GM18907 (cell line): ENCODE measurements around the gene VPS52.
"Not testable (repeated sequence)": the region's sequence is repeated elsewhere in the genome, so short reads cannot be mapped to it uniquely, and the experiment has no call there.

Experiments used
- ATAC-seq: cut with Tn5 transposase; IDR thresholded peaks from one replicate; pipeline ENCODE4 v1.9.1; 2021; ENCODE audit warnings: mild to moderate bottlenecking, moderate library complexity; ENCODE audit not compliant: unreplicated experiment

VPS52 gene

DNA sequence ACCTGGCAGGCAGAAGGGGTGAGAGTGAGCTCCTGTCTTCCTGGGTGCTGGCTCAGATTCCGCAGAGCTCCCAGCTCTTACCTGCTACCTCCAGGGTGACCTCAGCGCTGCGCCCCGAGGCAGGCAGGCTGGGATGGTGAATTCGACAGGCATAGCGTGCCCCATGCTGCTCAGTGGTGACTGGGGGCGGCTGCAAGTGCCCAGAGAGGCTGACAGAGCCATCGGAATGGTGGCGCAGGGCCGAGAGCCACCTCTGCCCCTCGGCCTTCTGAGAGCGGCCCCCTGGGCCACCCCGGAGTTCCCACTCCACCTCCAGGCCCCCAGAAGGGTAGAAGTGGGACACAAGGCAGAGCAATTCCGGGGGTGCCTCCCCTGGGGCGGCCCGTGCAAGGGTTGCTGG is 32.5 kb upstream of the VPS52 start:
- ATAC-seq: no peak

- no peak for ATAC-seq
Measured at GRCh38 chr6:33301877-33302276, 30.2 kb upstream of the VPS52 start.

DNA sequence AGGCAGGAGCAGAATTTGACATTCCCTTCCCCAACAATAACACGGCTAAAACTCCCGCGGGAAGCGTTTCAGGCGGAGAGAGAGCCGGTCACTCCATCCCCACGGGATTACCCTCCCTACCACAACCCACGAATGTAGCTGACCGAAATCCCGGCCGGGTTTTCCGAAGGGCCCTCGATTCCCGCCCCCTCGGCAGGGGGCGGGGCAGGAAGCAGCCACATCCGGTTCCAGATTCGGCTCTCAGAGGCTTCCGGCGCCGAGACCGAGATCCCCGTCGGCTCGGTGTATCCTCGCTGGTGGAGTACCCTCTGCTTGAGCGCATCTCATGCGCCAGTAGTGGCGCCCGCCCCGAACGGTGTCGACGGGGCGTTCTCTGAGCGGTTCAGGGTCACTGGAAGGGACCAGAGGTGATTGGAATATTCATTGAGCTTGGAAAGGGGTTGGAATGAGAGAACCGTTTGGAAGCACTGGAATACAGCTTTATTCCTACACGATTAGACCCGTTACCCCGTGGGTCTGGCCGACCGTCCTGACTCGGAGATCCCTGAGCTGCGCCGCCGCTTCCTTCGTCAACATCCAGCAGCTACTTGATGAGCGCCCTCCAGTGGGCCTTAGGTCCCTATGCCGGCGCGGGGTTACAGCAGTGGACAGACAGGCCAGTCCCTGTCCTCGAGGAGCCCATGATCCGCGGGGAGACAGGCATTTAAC is 27.7 kb upstream of the VPS52 start:
- ATAC-seq: peak; percentile 73

DNA sequence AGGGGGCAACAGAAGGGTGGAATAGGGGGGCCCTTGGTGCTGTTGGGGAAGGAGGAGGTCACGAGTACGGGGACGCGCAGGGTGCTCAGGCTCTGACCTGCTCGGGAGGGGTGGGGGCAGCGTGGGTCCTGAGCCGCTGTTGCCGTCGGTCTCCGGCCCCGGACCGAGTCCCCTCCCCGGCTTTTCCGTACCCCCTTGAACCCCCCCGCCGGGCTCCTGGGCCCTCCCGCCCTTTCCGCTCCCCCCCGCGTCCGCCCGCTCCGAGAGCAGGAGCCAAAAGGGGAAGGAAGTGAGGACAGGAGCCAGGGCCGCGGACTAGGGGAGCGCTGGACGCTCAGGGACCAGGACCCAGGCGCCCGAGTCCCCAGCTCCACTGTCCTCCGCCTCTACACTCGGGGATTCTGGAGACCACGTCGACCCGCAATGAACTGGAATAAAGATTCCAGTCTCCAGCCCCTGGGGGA is 27.1 kb upstream of the VPS52 start, which contains the start of gene RGL2:
TSS of gene RGL2 (minus strand) at position 170 of the 464 bp plus-strand sequence. CDS start 332 bp downstream, outside the sequence.
- peak; percentile 27 for ATAC-seq

DNA sequence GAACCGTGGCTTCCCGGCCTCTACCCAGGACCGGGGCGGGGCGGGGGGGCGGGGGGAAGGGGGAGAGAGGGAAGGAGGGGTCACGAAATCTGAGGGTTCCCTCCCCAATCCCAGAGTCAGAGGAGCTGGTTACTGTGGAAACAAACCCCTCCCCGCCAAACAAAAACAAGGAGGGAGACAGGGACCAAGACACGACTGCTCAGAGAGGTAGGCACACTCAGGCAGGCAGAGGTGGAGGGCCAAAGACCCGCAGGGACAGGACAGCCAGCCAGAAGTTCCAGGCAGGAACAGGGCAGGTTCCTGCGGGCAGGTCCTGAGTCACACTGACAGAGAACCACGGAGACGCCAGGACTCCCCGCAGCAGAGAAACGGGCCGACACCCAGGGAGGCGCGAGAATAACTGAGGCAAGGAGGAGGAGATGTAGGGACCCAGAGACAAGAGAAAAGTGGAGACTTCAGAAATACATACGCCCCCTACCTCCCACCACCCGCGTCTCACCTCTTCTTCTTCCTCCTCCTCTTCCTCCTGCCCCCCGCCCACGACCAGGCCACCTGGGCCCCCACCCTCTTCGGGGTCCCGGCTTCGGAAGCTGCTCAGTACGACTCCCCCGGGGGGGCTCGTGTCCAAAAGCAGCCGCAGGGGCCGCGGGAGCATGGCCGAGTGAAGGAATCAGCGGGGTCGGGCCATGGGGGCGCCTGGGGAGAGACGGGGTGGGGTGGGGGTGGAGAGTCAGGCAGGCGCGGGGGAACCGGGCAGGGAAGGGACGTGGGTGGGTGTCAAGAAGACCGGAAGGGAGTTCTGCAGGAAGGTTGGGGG is 26.5 kb upstream of the VPS52 start:
- ATAC-seq: no peak

- ATAC-seq: no peak
Measured at GRCh38 chr6:33297406-33297955, 25.8 kb upstream of the VPS52 start.

DNA sequence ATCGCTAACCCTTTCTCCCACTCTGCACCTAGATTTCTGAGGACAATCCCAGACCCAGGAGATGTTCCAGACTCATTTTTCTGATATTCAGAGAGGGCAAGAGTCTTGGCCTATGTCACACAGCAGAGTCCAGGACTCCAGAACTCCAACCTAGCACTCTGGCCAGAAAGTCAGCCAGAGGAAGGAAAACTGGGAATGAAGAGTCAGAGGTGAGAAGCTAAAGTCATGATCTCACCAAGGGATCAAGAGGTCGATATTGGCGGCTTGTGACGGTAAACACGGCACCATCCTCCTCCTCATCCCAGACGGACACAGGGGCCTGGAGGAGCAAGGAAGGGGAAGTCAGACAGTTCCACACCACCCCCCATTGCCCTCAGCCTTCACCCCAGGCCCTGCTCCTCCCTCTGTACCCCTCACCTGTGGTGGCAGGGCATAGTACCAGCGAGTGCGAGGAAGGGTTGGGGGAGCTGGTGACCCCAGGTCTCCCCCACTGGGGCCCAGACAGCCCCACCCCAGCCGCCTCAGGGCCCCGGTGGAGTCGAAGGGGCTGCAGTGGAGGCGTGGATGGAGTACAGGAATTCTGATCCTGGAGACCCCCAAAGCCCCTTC is 25.2 kb upstream of the VPS52 start:
- no peak for ATAC-seq

DNA sequence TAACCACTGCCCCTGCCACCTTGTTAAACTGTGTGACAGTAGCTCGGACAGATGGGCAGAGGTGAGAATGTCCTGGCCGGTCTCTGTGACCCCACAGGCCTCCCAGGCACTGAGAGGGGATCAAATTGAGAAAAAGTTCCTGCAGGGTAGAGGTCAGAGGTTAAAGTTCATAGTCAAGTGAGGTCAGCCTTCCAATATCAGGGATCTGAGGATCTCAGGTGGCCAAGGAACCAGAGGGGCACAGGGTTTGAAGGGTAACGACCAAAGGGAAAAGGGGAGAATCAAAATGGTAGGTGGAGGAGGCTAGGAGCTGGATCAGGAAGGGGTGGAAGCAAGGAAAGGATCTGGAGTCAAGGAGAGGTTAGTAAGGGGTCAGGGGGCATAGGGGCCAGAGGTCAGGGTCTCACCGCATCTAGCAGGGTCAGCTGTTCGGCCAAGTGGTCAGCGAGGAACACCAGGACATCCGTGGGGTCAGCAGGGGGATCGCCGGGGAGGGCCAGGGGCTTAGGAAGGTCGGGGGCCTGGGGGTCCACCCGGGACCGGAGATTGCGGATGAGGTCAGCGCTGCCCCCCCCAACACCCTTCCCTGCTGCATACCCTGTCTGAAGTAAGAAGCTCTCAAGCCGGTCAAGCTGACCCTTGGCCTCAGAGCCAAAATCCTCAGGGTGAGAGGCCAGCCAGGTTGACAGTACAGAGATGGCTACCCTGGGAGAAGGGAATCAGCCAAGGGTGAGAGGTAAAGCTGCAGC is 24.1 kb upstream of the VPS52 start:
- ATAC-seq: no peak

DNA sequence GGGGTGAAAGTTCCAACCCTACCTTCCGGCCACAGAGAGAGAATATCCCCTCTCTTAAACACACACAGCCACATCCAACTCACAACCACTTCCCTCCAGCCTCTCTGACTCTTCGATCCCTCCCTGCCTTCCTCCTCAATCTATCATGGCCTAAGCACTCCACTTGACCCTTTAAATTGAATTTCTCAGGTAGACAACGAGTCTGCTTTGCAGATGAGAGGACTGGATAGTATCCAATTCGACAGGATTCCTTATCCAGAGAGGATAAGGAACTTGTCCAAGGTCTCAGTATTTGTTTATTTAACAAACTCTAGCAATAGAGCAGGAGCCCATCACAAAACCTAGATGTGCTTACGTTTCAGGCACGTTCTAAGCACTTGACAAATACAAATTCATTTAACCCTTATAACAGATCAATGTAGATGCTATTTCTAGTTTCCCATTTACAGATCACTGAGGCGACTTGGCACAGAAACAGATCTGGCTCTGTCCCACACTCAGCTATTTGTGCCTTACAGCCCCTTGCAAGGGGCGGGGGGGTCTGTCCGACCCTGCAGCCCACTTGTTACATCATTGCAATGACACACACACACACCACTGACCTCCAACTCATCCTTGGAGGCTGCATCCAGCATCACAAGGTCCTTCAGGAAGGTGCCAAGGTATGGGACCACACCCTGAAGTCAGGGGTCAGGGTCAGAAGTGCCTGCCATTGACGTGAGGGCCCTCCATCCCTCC is 22.6 kb upstream of the VPS52 start:
- ATAC-seq: no peak

DNA sequence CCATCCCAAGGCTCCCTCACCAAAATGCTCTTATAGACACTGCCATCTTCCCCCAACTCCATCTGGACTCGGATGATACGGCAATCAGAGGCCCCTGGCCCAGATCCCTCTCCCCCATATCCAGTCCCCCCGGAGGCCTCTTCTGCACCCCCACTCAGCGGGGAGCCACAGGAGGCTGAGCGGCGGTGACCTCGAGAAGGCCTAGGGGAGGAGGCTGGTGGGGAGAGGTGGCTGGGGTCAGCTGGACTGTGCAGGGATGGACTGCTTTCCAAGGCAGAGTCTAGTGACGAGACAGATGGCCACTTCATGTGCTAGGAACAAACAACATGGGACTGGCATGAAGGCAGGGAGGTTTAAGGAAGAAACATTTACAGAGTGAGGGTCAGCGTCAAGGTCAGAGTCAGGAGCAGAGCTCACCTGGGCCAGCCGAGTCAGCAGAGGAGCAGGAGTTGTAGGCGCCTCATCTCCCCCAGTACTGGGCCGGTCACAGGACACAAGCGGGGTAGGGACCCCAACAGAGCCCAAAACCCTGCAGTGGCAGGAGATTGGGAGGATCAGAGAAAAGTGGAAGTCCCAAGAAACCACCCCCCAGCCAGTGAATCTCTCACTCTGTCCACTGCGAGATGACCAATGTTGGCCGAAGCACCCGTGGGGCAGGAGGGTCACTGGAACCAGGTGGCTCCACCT is 21.5 kb upstream of the VPS52 start:
- no peak for ATAC-seq

GRCh38 chr6:33290459-33290858 is 18.8 kb upstream of the VPS52 start:
- no peak for ATAC-seq

- ATAC-seq: peak; percentile 4
Measured at GRCh38 chr6:33289784-33290315, 18.2 kb upstream of the VPS52 start.

GRCh38 chr6:33288921-33289783 is 17.5 kb upstream of the VPS52 start, which contains the start of the genes PFDN6 and WDR46:
TSS of gene PFDN6 (plus strand) at chr6:33289601. CDS start at chr6:33289857, 256 bp downstream.
TSS of gene WDR46 (minus strand) at chr6:33289239. CDS start at chr6:33289170, 69 bp downstream.
- ATAC-seq: peak; percentile 78

DNA sequence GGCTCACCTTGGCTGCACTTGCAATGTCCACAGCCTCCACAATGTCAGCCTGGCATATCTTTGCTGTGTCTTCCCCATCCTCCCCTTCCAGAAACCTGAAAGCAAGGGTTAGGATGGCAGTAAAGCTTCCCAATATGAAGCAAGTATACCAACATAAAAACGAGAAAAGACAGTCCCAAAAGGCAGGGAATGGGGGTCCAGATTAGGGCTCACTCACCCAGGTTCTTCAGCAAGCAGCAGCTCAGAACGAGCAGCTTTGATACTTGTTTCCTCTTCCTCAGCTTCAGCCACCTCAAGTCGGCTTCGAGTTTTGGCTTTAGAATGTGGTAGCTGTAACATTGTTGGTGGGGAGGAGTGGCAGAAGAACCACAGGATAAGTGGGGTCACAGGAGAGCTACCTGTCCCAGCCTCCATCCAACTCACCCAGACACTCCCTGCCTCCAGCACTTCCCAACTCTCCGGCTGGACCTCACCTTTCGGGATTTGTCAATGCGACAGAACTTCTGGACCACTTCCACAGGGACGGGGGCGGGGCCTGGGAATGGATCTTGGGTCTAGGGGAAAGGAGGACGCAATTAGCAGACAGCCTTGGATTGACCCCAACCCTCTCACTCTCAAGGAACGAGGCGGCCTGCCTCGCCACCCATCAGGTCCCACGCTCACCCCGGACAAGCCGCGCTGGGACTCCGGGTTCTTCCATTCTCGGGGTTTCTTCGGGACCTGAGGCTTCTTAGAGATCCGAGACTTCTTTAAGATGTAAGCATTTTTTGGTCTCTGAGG is 16.7 kb upstream of the VPS52 start:
- ATAC-seq: peak; percentile 5

GRCh38 chr6:33286946-33287914 is 15.6 kb upstream of the VPS52 start:
- no peak for ATAC-seq

DNA sequence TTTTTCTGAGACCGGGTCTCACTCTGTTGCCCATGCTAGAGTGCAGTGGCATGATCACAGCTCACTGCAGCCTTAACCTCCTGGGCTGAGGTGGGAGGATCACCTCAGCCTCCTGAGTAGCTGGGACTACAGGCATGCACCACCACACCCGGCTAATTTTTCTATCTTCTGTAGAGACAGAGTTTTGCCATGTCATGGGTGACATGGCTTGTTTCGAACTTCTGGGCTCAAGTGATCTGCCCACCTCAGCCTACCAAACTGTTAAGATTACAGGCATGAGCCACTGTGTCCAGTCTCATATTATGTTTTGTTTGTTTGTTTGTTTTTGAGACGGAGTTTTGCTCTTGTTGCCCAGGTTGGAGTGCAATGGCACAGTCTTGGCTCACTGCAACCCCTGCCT is 13.5 kb upstream of the VPS52 start:
- not testable (repeated sequence) for ATAC-seq
